Measurements from ENCODE around the gene SSU72.
"Not testable (repeated sequence)": the region's sequence is repeated elsewhere in the genome, so short reads cannot be mapped to it uniquely, and the experiment has no call there.

DNA sequence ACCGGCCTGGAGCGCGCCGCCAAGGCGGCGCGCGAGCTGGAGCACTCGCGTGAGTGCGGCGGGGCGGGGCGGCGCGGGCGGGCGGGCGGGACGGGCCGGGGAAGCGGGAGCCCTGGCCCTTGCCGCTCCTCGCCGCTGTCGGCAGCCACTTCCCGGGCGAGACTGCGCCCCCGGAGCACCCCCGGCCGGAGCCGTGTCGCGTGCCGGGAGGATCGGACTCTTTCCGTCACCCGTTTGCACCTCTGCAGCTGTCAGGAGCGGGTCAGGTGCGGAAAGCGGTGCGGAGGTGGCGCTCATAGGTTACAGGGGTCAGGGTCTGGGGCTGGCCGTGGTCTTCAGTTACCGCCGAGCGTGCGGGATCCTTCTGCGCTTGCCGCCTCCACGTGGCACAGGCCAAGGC, 62.2 kb downstream of the SSU72 start:
- TF ChIP-seq, protein P1, sequence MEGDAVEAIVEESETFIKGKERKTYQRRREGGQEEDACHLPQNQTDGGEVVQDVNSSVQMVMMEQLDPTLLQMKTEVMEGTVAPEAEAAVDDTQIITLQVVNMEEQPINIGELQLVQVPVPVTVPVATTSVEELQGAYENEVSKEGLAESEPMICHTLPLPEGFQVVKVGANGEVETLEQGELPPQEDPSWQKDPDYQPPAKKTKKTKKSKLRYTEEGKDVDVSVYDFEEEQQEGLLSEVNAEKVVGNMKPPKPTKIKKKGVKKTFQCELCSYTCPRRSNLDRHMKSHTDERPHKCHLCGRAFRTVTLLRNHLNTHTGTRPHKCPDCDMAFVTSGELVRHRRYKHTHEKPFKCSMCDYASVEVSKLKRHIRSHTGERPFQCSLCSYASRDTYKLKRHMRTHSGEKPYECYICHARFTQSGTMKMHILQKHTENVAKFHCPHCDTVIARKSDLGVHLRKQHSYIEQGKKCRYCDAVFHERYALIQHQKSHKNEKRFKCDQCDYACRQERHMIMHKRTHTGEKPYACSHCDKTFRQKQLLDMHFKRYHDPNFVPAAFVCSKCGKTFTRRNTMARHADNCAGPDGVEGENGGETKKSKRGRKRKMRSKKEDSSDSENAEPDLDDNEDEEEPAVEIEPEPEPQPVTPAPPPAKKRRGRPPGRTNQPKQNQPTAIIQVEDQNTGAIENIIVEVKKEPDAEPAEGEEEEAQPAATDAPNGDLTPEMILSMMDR (IDR thresholded peaks at IDR 0.05) = not testable (repeated sequence)
- TF ChIP-seq POLR2AphosphoS5 (IDR thresholded peaks at IDR 0.05) = not testable (repeated sequence)
